Measurements from ENCODE around the gene SUFU.
A peak's percentile ranks its signal among the peaks of the same experiment; 100 is the strongest.

SUFU gene

GRCh38 chr10:102651455-102652169 is 147.8 kb downstream of the SUFU start:
- TF ChIP-seq, protein P1, sequence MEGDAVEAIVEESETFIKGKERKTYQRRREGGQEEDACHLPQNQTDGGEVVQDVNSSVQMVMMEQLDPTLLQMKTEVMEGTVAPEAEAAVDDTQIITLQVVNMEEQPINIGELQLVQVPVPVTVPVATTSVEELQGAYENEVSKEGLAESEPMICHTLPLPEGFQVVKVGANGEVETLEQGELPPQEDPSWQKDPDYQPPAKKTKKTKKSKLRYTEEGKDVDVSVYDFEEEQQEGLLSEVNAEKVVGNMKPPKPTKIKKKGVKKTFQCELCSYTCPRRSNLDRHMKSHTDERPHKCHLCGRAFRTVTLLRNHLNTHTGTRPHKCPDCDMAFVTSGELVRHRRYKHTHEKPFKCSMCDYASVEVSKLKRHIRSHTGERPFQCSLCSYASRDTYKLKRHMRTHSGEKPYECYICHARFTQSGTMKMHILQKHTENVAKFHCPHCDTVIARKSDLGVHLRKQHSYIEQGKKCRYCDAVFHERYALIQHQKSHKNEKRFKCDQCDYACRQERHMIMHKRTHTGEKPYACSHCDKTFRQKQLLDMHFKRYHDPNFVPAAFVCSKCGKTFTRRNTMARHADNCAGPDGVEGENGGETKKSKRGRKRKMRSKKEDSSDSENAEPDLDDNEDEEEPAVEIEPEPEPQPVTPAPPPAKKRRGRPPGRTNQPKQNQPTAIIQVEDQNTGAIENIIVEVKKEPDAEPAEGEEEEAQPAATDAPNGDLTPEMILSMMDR (IDR thresholded peaks at IDR 0.05; ENCODE audit: borderline replicate concordance, insufficient read depth, low read depth, low read length): no peak
- H3K4me3 ChIP-seq (ENCODE audit: low read depth, low read length): peak overlapping the region; percentile 37

GRCh38 chr10:102652170-102652916 is 148.6 kb downstream of the SUFU start:
- H3K4me3 ChIP-seq (ENCODE audit: low read depth, low read length): peak overlapping the region; percentile 37
- TF ChIP-seq, protein P1 (IDR thresholded peaks at IDR 0.05; ENCODE audit: borderline replicate concordance, insufficient read depth, low read depth, low read length): no peak

DNA sequence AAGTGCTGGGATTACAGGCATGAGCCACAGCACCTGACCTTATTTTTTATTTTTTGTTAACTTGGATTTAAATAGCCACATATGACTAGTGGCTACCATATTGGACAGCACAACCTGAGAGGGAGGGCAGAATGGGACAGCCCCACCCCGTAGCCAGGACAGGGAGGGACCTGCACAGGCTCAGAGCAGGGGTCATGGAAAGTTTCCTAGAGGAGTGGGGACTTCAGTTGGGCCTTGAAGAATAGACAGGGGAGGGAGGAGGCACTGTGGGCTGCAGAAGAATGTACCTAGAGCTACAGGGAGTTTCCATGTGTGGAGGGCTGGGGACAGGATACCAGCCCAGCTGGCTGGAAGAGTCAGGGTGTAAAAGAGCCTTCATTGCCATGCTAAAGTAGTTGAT is 149.3 kb downstream of the SUFU start:
- H3K4me3 ChIP-seq (ENCODE audit: low read depth, low read length): no peak overlapping the region
- TF ChIP-seq, protein P1 (IDR thresholded peaks at IDR 0.05; ENCODE audit: borderline replicate concordance, insufficient read depth, low read depth, low read length): no peak

- H3K4me3 ChIP-seq (ENCODE audit: low read depth, low read length): no peak overlapping the region
- TF ChIP-seq, protein P1 (IDR thresholded peaks at IDR 0.05; ENCODE audit: borderline replicate concordance, insufficient read depth, low read depth, low read length): no peak
Measured at GRCh38 chr10:102654566-102654965, 150.8 kb downstream of the SUFU start.

DNA sequence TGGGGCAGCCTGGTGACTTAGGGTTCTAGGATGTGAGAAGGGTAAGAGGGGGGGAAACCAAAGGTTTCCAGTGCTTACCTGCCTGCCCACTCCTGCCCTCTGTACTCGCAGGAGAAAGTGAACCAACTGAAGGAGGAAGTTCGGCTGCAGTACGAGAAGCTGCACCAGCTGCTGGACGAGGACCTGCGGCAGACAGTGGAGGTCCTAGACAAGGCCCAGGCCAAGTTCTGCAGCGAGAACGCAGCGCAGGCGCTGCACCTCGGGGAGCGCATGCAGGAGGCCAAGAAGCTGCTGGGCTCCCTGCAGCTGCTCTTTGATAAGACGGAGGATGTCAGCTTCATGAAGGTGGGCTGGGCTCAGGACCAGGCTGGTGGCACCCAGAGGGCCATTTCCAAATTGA is 151.2 kb downstream of the SUFU start:
- TF ChIP-seq, protein P1 (IDR thresholded peaks at IDR 0.05; ENCODE audit: borderline replicate concordance, insufficient read depth, low read depth, low read length): no peak
- H3K4me3 ChIP-seq (ENCODE audit: low read depth, low read length): no peak overlapping the region

GRCh38 chr10:102656026-102656425 is 152.3 kb downstream of the SUFU start:
- no peak overlapping the region for H3K4me3 ChIP-seq (ENCODE audit: low read depth, low read length)
- TF ChIP-seq, protein P1 (IDR thresholded peaks at IDR 0.05; ENCODE audit: borderline replicate concordance, insufficient read depth, low read depth, low read length): no peak
